Ascending aorta (tissue), 2 donors: ENCODE results near the gene CREB5. TPM values are rescaled to one million over a fixed set of nuclear protein-coding genes. Genes with fewer than 3 reads are reported as not detected.
"Not testable (repeated sequence)": the region's sequence is repeated elsewhere in the genome, so short reads cannot be mapped to it uniquely, and the experiment has no call there.

ENCODE experiments used
- DNase-seq, 2 donors: peaks; one replicate each; pipeline ENCODE4 v3.0.0-alpha.2; 2019; ENCODE audit warnings: low spot score in 2 of 2
- H3K27ac ChIP-seq, 2 donors: fragments of 200-600 bp; sonication (generic); one replicate each; pipeline ENCODE4 v1.5.1; 2016 to 2017; ENCODE audit warnings: mild to moderate bottlenecking in 1 of 2
- H3K27me3 ChIP-seq: fragments of 200-600 bp; sonication (generic); one replicate; pipeline ENCODE4 v1.5.1; 2017
- H3K36me3 ChIP-seq, 2 donors: fragments of 200-600 bp; sonication (generic); one replicate each; pipeline ENCODE4 v1.5.1; 2016
- H3K4me1 ChIP-seq, 2 donors: fragments of 200-600 bp; sonication (generic); one replicate each; pipeline ENCODE4 v1.5.1; 2016 to 2017; ENCODE audit warnings: mild to moderate bottlenecking in 1 of 2
- H3K4me3 ChIP-seq, 2 donors: fragments of 200-600 bp; sonication (generic); one replicate each; pipeline ENCODE4 v1.5.1; 2016 to 2017; ENCODE audit warnings: mild to moderate bottlenecking in 1 of 2
- H3K9me3 ChIP-seq, 2 donors: fragments of 200-600 bp; sonication (generic); one replicate each; pipeline ENCODE4 v1.5.1; 2016
- intact Hi-C: fragments of 100-400 bp; cut with DNase I; formaldehyde crosslinking; loops from one replicate; pipeline ENCODE4 v1.15.1; 2023
- total RNA-seq: library from RNA; depleted of rRNA; stranded (reverse); fragments of >200 nt; gene quantifications from one replicate; pipeline ENCODE4 v1.1.0, GENCODE V29; 2016
- TF ChIP-seq, protein P1 (sequence below), 3 experiments: fragments of 200-600 bp in 2 of 3; fragments of 450-650 bp in 1 of 3; sonication (generic) in 2 of 3; IDR thresholded peaks; one replicate each; pipeline ENCODE4 v1.5.1; 2016 to 2019; ENCODE audit warnings: antibody characterized with exemption in 3 of 3, mild to moderate bottlenecking in 1 of 3, moderate library complexity in 1 of 3

The CREB5 gene
- total RNA-seq, 1 donor from 2014 or later, result 143 TPM

DNA sequence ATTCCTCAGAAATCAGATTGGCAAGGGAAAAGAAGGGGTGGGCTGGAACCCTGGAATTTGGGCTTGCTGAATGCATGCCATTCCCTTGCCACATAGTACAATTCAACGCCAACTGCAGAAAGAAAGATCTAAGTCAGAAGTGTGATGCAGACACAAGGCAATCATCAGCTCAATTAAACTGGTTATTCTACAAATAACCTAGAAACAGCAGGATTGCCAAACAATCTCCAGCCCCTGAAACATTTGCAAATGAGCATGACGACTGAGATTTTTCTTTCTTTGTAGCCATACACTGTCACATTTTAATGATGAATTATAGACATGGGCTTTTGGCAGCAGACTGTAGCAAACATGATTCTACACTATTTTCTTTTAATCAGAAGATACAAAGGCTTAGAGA lies 16.5 kb upstream of the CREB5 start:
- H3K4me1 ChIP-seq, result no peaks in the 10 kb centered on the region
- H3K27me3 ChIP-seq, result no peaks in the 10 kb centered on the region
- no peaks in the 10 kb centered on the region for H3K36me3 ChIP-seq
- intact Hi-C loops, result no loop called here
- H3K4me3 ChIP-seq, result no peak overlapping the region
- H3K9me3 ChIP-seq, result no peaks in the 10 kb centered on the region
- no peak for DNase-seq
- H3K27ac ChIP-seq, result no peak overlapping the region
- TF ChIP-seq, protein P1, sequence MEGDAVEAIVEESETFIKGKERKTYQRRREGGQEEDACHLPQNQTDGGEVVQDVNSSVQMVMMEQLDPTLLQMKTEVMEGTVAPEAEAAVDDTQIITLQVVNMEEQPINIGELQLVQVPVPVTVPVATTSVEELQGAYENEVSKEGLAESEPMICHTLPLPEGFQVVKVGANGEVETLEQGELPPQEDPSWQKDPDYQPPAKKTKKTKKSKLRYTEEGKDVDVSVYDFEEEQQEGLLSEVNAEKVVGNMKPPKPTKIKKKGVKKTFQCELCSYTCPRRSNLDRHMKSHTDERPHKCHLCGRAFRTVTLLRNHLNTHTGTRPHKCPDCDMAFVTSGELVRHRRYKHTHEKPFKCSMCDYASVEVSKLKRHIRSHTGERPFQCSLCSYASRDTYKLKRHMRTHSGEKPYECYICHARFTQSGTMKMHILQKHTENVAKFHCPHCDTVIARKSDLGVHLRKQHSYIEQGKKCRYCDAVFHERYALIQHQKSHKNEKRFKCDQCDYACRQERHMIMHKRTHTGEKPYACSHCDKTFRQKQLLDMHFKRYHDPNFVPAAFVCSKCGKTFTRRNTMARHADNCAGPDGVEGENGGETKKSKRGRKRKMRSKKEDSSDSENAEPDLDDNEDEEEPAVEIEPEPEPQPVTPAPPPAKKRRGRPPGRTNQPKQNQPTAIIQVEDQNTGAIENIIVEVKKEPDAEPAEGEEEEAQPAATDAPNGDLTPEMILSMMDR (IDR thresholded peaks at IDR 0.05), result no peak

GRCh38 chr7:28397141-28397540 lies 15.2 kb upstream of the CREB5 start:
- Histone ChIP-seq H3K27ac (no peak overlapping the region), H3K27me3 (no peaks in the 10 kb centered on the region), H3K9me3 (no peaks in the 10 kb centered on the region), H3K4me3 (no peak overlapping the region), H3K36me3 (no peaks in the 10 kb centered on the region), H3K4me1 (no peaks in the 10 kb centered on the region)
- no peak for DNase-seq
- intact Hi-C loops, result no loop called here
- TF ChIP-seq, protein P1 (IDR thresholded peaks at IDR 0.05), result no peak

- DNase-seq, result no peak
- no peaks in the 10 kb centered on the region for H3K9me3 ChIP-seq
- no peak overlapping the region for H3K27ac ChIP-seq
- no peaks in the 10 kb centered on the region for H3K4me1 ChIP-seq
- H3K4me3 ChIP-seq, result no peak overlapping the region
- intact Hi-C loops, result loop anchor here (10.0 kb wide), 1 partner anchor 736 kb away; the partner anchor contains the start of gene HIBADH
- TF ChIP-seq, protein P1 (IDR thresholded peaks at IDR 0.05), result no peak
- no peaks in the 10 kb centered on the region for H3K27me3 ChIP-seq
- no peaks in the 10 kb centered on the region for H3K36me3 ChIP-seq
Observed at GRCh38 chr7:28400838-28401360, 11.4 kb upstream of the CREB5 start.

- not testable (repeated sequence) for H3K36me3 ChIP-seq, H3K4me1 ChIP-seq, H3K9me3 ChIP-seq, H3K27ac ChIP-seq, H3K27me3 ChIP-seq, DNase-seq, H3K4me3 ChIP-seq
- intact Hi-C loops, result loop anchor here (10.0 kb wide), 1 partner anchor 737 kb away; the partner anchor contains the start of gene HIBADH
Observed at GRCh38 chr7:28401567-28401966, 10.8 kb upstream of the CREB5 start.

GRCh38 chr7:28405662-28406061 lies 6.7 kb upstream of the CREB5 start:
- TF ChIP-seq, protein P1 (IDR thresholded peaks at IDR 0.05), result no peak
- peak overlapping the region; percentile 80 to 87 for H3K27ac ChIP-seq
- H3K4me3 ChIP-seq, result no peak overlapping the region
- H3K4me1 ChIP-seq, result peaks cover 6 to 20% of the 10 kb centered on the region in 2 donors
- DNase-seq, result peak; percentile 43 to 91
- no peaks in the 10 kb centered on the region for H3K27me3 ChIP-seq
- intact Hi-C loops, result loop anchor here (5.0 to 10.0 kb wide), 2 partner anchors 222 to 741 kb away; partner anchors contain the start of gene HIBADH
- H3K36me3 ChIP-seq, result no peaks in the 10 kb centered on the region
- no peaks in the 10 kb centered on the region for H3K9me3 ChIP-seq

DNA sequence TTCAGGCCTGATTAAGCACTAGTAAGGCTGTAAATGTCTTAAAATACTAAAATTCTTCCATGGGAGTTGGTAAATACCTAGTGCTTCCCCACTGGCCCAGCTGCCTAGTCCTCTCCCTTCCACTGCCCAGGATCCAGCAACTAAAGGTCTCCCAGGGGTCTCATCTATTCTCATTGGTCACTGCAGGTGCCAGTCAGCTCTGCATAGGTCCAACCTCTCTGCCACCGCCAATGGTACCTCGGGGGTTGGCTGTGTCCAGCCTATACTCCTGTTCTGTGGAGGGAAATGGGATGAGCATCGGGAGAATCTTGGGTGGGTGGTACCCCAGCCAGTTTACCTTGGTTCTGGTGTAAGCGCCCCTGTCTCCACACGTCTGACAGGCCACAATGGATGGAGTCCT lies 6.1 kb upstream of the CREB5 start:
- Histone ChIP-seq H3K9me3 (no peaks in the 10 kb centered on the region), H3K4me1 (peaks cover 6 to 23% of the 10 kb centered on the region in 2 donors), H3K27ac (peak overlapping the region; percentile 80 to 87), H3K4me3 (no peak overlapping the region), H3K27me3 (no peaks in the 10 kb centered on the region), H3K36me3 (no peaks in the 10 kb centered on the region)
- intact Hi-C loops, result loop anchor here (5.0 to 10.0 kb wide), 2 partner anchors 221 to 741 kb away; partner anchors contain the start of gene HIBADH
- TF ChIP-seq, protein P1 (IDR thresholded peaks at IDR 0.05), result no peak
- DNase-seq, result no peak
